Activated CD4-positive, alpha-beta T cell treated with anti-CD3 and anti-CD28 coated beads, Interleukin-2, amount 50 U/mL, for 48 hours (primary cell): ENCODE results near the gene SAP25.
"Not testable (repeated sequence)": the region's sequence is repeated elsewhere in the genome, so short reads cannot be mapped to it uniquely, and the experiment has no call there.

Experiments used
- DNase-seq, 2 experiments: peaks; one replicate each; pipeline ENCODE4 v3.0.0-alpha.2; 2020

Gene SAP25

DNA sequence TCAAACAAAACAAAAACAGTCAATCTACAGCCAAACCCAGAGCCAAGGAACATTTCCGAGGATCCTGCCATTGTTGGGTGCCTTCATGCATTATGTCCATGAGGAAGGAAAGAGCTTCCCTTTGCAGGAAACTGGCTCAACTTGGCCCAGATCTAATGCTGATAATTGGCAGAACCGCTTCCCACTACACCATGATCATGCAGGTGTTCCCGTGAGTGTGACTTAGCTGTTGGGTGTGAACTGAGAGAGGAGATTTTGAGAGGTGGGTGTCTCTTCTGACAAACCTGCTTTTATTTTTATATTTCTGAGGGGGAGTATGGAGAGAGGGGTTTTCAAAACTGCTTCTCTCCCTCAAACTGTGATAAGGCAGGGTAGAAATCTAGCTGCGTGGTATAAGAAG lies 14.6 kb downstream of the SAP25 start:
- no peak for DNase-seq

DNA sequence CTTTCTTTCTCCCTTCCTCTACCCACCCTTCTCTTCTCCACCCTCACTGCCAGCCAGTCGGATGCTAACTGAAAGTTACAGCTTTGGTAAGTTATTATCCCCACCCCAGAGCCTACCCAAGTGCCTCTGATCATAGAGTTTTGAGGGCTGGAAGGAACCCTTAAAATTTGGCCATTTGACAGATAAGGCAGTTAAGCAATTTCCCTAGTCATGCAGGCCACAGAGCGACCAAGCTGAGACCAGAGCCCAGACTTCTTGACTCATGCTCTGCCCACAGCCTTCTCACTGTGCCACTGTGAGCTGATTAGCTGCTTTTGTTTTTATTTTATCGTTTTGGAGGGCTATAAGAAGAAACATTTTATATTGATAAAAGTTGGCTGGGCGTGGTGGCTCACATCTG lies 17.2 kb downstream of the SAP25 start:
- DNase-seq, result no peak

DNA sequence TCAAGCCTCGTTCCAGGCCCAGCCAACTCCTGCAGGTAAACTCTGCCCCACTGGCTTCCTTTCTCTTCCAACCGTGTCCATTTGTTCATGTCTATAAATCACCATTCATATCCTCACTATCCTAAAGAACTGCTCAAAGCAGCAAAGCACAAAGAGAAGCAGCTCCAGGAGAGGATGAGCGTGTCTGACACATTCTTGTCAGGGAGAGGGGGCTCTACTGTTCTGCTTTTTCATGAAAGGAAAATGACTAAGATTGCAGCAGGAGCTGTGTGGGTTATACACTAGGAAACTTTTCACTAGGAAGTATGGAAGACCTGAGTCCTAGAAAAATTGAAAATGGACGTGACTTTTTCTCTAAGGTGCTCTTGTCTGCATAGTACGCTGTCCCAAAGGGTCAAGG lies 18.0 kb downstream of the SAP25 start:
- no peak for DNase-seq

DNA sequence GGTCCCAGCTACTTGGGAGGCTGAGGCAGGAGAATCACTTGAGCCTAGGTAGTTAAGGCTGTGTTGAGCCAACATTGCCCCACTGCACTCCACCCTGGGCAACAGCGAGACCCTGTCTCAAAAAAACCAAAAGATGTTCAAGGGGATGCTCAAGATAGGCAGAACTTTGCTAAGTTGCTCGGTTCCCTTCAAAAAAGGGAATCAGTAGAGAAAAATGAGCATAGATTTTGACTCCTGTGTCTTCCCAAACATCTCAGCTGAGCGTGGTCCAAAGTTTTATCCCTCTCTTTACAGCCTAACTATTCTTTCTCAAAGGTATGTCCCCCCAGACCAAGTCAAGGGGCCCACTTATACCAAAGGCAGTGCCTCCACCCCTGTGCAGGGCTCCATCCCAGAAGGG lies 20.7 kb downstream of the SAP25 start:
- no peak for DNase-seq

DNA sequence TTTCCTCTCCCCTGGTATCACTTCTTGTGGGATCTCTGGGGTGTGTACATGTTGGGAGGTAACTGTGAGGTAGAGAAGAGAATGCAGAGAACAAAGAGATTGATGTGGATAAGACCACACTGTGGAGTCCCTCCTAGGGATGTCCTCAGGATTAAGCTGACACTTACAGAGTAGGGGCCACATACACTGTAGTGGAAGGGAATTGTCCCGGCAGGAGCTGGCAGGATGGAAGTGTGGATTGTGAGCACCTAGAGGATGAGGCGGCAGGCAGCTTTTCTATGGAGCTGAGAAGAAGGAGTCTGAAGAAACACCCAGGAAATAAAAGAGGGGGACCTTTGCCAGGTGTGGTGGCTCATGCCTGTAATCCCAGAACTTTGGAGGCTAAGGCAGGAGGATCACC lies 21.2 kb downstream of the SAP25 start:
- no peak for DNase-seq

DNA sequence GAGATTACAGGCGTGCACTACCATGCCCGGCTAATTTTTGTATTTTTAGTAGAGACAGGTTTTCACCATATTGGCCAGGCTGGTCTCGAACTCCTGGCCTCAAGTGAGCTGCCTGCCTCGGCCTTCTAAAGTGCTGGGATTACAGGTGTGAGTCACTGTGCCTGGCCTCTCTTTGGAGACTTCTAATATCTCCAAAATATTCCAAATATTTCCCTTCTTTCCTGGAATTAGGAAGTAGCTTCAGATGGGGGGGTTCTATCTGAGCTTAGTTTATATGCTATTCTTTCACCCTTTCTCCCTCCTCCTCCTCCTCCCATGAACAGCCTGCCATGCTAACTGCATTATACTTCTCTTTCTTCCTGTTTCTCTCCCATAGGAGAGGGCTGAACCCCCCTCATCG lies 25.3 kb downstream of the SAP25 start:
- not testable (repeated sequence) for DNase-seq

DNA sequence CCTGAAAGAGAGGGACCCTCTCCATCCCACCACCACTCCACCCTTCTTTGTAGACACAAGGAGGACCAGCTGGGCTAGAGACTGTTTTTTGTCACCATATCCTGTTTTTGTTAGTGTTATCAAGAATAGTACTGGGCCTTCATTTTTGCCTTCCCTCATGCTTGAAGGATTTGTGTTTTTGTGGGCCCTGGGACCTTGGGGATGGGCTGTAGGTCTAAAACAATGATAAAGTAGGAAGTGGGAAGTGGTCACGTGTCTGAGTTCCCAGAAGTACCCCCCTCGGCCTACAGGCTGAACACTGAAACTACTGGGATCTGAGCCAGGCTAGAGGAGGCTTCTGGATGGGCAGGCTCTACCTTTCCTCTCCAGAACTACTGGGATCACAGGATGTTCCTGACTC lies 25.8 kb downstream of the SAP25 start:
- DNase-seq, result no peak

DNA sequence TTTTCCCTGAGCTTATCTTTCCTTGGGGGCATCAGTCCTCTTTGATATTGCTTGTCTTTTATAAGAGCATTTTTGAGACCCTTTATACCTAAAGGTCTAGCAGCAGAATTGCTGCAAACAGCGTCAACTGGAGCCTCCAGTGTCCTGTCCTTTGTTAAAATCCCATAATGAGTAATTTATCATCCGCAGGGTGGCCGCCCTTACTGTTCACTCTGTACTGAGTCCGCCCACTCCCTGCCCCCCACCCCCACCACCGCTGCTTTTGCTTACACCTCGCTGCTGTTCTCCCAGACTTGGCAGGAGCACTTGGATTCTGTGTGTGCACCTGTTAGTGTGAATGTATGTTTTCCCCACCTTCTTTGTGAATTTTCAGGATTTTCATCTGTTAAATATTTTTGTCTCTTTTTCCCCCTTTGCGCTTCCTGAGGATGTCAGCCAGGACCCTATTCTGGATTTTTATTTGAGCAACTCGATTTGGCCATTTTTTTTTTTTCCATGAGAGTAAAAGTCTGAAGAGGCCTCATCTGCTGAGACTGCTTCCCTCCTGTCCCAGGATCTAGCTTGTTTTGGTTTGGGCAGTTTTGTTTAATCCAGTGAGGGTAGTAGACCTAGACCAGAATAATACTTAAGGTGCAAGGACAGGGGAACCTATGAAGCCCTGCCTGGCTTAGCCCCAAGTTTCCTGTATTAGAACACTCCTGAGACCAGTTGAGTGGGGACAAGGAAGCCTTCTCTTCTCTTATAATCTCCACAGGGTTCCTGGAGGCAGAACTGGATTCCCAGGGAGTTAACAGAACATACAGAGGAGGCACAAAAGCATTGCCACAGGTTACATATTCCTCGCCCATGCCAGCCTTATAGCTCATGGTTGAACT lies 26.5 kb downstream of the SAP25 start:
- DNase-seq, result no peak

DNA sequence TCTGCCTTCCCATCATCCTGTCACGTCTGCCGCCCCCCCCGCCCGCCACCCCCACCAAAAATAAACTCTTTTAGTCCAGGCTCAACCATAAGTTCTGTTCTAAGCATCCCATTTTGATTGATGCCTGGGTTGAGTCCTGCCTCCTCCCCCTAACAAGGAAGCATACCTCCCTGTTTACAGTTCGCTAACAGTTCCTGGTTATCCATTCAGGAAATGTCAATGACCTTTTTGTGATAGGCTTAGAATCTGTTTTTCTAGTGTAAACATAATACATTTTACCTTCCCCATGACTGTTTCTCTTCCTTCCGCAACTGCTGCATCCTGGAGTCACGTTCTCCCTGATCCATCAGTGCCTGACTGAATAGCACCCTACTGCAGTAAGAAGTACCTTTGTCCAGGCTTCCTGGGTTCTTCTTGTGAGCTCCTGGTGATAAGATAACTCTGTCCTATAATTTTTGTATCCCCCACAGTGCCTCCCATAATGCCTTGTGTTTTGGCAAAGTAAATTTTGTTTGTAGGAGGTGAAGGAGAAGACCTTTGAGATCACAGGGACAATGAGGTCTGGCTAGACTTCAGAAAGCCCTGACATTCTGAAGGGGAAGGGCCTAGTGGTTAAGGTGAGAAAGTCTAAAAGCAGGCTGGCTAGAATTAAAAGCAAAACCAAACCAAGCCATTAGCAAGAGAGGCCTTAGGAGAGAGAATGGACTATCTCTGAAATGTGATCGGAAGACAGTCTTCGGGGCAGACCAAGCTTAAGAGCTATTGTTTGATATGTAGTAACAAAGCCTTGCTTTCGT lies 27.4 kb downstream of the SAP25 start:
- no peak for DNase-seq

DNA sequence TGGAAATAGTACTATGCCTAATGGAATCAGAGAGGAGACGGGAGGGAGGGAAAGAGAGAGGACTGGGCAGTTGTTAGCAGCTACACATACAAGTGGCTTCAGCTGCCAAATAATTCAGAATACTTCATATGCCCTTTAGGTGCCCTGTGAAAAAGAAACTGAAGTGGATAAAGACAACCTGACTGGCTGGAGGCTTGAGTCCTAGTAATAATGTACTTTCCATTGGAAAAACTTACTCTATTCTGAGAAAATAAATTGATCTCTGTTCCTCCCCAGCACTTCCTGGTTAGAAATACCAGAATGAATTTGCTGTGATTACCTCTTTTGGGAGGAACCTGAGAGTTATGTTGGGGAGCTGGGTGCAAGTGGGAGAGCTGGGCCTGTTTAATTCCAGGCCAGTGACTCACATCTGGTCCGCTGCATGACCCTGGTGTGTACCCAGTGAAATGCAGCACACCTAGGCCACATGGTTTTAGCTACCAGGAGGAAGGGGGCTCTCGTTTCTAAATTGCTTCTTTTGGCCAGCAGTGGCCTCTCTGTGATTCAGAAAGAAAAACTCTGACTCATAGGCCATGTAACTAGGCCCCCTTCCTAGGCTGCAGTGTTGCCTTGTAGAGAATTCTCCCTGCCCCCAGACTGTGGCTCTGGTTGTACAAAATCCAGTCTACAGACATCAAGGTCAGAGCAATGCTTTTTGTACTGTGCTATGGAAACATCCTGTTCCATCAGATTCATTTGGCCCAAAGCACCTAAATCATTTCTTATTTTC lies 28.2 kb downstream of the SAP25 start:
- DNase-seq, result peak; percentile 71 to 80

DNA sequence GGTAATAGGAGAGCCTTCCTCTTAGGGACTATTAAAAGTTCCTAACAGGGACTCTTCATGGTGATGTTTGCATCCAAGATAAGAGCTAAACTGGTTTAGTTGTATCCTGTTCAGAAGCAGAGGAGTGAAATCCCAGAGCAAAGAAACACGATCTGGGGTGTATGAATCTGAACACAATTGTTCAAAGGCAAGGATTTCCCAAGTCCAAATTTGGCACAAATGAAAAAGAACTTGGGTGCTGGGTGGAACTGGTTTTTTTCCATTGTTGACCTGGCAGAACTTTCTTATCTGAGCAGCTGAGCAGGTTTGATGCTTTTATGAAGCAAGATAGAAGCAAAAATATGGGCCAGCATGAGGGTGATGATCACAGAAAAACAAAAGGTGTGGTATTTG lies 28.7 kb downstream of the SAP25 start:
- DNase-seq, result no peak

DNA sequence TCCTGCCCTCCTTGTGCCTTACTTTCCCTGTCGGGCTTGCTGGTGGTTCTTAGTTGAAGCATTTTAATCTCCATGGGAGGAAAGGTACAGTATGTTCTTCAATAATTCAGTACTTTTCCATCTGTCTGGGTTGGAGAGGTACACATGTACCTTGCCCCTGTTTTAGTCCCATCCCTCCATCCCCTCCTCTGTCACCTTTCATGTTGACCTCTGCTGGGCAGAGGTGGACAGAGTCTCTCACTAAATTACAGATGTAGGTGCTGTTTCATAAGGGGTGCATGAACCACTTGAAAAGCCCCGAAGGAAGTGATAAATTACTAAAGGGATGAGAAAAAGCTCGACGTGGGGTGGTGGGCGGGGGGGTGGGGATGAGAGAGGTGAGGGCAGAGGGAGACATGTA lies 29.3 kb downstream of the SAP25 start:
- no peak for DNase-seq

DNA sequence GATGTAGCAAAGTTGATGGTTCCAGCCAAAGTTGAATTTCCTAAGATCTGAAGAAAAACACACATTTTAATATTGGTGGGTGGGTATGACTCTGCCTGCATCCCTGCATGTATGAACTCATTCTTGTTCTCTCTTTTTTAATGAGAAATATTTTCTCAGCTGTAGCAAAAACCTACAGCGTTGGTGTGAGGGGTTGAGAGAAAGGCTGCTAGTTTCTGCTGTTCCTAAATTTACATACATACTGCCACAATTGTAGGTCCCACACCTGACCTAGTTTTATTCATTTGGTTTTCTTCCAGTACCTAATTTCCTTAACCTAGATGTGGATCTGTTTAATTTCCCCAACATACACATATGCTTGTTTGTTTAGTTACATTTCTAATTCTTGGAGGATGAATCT lies 30.1 kb downstream of the SAP25 start:
- DNase-seq, result no peak

DNA sequence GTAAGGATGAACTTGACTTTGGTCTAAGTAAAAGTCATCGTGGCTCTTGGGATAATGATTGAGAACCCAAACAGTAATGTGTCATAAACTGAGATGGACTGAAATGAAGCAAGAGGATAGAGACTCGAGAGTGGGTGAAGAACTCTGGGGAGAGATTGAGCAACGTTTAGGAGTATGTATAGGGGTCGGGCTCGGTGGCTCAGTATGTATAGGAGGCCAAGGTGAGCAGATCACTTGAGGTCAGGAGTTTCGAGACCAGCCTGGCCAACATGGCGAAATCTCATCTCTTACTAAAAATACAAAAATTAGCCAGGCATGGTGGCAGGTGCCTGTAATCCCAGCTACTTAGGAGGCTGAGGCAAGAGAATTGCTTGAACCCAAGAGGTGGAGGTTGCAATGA lies 32.4 kb downstream of the SAP25 start:
- DNase-seq, result not testable (repeated sequence)

DNA sequence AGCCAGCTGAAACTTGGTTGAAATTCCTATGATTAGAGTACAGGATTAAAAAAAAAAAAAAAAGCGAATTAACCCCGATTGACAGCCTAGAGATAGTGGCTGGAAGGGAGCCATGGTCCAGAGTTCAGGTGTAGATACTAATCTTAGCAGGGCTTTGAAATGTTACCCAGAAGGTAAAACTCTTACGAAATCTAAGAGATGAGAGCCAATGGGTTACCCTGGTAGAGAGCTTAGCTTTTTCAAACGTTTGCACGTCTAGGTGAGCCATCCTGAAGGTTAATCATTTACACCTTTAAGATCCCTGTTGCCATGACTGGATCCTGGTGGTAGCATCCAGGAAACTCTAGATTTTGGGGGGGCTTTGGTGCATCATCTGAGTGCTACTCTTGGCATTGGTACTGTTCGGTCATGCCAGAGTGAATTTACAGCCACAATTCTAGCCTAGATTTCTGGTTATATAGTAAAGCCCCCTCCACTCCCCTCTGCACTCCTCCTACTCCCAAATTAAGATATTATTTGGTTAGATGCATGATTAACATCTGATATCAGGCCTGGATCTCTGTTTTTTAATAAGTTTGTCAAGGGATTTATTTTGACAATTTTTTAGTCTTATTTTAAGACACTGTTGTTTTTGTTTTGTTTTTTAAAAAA lies 33.5 kb downstream of the SAP25 start:
- DNase-seq, result no peak

DNA sequence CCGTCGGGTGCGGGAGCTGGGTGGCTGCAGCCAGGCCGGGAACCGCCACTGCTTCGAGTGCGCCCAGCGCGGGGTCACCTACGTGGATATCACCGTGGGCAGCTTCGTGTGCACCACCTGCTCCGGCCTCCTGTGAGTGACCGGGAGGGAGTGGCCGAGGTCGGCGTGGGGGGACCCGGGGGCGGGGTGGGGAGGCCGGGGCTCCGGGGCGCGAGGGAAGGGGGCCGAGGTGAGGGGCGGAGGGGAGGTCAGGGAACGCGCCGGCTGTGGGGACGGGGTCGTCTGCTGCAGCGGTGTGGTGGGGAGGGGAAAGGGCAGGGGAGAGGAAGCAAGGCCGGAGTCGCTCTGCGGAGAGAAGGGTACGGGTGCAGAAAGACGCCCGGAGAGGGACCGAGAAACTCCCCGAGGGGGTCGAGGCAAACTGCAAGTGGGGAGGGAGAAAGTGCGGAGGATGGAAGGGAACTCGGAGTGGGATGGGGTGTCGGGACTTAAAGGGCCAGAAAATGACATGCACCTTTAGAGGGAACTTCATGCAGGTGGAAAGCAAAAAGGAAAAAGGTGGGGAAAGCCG lies 34.2 kb downstream of the SAP25 start:
- DNase-seq, result peak in 1 of 2 experiments; percentile 30

DNA sequence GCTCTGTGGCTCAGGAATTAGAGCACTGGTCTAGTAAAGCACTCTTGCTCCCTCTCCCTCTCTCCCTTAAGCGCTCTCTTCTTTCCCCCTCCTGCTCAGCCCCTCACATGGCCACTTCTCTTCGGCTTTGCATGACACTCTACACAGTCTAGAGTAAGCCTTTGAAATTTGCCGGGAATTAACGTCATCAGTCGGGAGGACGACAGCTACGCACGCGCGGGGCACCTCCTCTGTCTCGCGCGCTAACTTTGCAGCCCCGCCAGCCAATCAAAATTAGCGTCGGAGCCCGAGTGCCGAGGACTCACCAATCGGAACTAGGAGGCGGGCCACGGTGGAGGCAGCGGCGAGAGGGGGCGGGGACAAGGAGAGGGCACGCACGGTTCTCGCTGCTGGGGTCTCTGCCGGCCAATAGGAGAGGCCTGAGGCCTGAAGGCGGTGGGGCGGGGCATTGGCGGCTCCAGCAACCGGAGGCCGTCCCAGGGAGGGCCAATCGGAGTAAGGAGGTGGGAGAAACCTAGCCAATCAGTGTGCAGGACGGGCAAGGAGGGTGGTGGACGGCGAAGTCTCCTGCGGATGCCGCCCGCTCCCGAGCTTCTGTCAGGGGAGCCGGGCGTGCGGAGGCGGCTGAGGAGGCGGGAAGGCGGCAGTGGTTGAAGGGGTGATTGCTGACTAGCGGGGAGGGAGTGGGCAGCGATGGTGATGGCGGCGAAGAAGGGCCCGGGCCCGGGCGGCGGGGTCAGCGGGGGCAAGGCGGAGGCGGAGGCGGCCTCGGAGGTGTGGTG lies 34.9 kb downstream of the SAP25 start, which contains the start of gene AGFG2:
Gene AGFG2 (plus strand): TSS at position 550 of the 782 bp plus-strand sequence. CDS start 144 bp downstream, at position 694.
- DNase-seq, result peak; percentile 100

DNA sequence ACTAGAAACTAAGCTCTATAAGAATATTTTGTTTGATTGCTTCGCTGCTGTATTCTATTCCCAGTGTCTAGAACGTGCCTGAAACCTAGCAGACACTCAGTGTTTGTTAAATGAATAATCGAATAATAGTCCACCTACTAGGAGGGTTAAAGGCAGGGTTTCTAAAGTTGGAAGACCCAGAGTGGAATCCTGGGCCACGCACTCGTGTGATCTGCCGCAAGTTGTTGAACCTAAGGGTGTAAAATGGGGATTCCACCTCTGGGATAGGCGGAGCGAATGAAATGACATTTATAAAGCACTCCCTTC lies 35.4 kb downstream of the SAP25 start:
- DNase-seq, result no peak

DNA sequence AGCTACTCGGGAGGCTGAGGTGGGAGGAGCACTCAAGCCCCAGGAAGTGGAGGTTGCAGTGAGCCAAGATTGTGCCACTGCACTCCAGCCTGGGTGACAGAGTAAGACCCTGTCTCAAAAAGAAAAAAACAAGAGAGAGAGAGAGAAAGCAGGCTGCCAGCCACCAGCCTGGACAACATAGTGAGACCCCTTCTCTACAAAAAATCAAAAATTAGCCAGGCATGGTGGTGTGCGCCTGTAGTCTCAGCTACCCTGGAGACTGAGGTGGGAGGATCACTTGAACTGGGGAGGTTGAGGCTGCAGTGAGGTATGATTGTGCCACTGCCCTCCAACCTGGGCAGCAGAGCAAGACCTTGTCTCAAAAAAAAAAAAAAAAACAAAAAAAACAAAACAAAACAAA lies 37.0 kb downstream of the SAP25 start:
- not testable (repeated sequence) for DNase-seq

DNA sequence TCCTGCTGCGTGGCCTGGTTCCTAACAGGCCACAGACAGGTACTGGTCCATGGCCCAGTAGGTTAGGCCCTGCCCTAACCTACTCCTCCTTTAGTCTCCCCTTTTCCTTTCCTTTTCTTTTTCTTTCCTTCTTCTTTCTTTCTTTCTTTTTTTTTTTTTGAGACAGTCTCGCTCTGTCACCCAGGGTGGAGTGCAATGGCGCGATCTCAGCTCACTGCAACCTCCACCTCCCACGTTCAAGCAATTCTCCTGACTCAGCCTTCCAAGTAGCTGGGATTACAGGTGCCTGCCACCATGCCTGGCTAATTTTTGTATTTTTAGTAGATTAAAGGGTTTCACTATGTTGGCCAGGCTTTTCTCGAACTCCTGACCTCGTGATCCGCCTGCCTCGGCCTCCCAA lies 37.7 kb downstream of the SAP25 start:
- not testable (repeated sequence) for DNase-seq

DNA sequence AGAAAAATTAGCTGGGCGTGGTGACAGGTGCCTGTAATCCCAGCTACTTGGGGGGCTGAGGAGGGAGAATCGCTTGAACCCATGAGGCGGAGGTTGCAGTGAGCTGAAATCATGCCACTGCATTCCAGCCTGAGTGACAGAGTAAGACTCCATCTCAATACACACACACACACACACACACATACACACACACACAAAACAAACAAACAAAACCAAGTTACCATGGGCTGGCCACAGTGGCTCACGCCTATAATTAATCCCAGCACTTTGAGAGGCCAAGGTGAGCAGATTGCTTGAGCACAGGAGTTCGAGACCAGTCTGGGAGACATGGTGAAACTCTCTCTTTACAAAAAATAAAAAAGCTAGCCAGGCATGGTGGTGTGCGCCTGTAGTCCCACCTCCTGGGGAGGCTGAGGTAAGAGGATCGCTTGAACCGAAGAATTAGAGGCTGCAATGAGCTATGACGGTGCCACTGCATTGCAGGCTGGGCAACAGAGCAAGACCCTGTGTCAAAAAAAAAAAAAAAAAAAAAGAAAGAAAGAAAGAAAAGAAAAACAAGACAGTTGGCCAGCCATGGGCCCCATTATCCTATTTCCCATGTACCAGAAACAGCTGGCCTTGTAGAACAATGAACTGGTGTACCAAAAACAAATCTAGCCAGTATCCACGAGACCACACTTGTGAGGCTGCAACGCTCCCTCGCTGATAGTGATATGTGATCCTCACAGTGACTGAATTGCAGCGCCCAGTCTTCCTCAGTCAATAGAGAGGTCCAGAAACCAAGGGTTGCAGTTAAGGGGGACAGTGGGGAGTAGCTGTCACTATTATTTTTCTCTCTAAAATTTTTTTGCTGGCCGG lies 41.3 kb downstream of the SAP25 start:
- DNase-seq, result no peak
